Esophagus squamous epithelium (tissue), 5 donors: ENCODE data around the gene TNIK. TPM values are rescaled to one million over a fixed set of nuclear protein-coding genes. Genes with fewer than 3 reads are reported as not detected.

ENCODE experiments used
- DNase-seq: peaks from one replicate; lab custom pipeline; 2025; lab: John Stamatoyannopoulos, UW
- H3K27ac ChIP-seq, 4 donors: fragments of 200-600 bp; sonication (generic); one replicate each; pipeline ENCODE4 v1.5.1; 2016 to 2019; ENCODE audit warnings: mild to moderate bottlenecking in 1 of 4
- H3K27me3 ChIP-seq, 4 donors: fragments of 200-600 bp; sonication (generic); 1 replicate in 3 of 4; 2 replicates in 1 of 4; pipeline versions ENCODE4 v1.5.1 to v1.6.0; 2017 to 2021; ENCODE audit warnings: antibody characterized with exemption in 1 of 4
- H3K36me3 ChIP-seq, 3 donors: fragments of 200-600 bp; sonication (generic); one replicate each; pipeline ENCODE4 v1.5.1; 2016 to 2019
- H3K4me1 ChIP-seq, 3 donors: fragments of 200-600 bp; sonication (generic); one replicate each; pipeline ENCODE4 v1.5.1; 2017 to 2019
- H3K4me3 ChIP-seq, 4 donors: fragments of 200-600 bp; sonication (generic); 1 replicate in 3 of 4; 2 replicates in 1 of 4; pipeline ENCODE4 v1.5.1; 2016 to 2019; ENCODE audit warnings: mild to moderate bottlenecking in 2 of 4, moderate library complexity in 1 of 4
- H3K9me3 ChIP-seq, 3 donors: fragments of 200-600 bp; sonication (generic); one replicate each; pipeline ENCODE4 v1.5.1; 2016 to 2019
- CTCF ChIP-seq, 6 experiments: fragments of 450-650 bp in 4 of 6; fragments of 200-600 bp in 2 of 6; sonication (generic) in 2 of 6; IDR thresholded peaks; one replicate each; pipeline ENCODE4 v1.5.1; 2016 to 2019; ENCODE audit warnings: antibody characterized with exemption in 6 of 6, mild to moderate bottlenecking in 4 of 6, moderate library complexity in 4 of 6
- POLR2A ChIP-seq, 4 donors: fragments of 450-650 bp; IDR thresholded peaks; one replicate each; pipeline ENCODE4 v1.6.1; 2017; ENCODE audit warnings: antibody characterized with exemption in 4 of 4, mild to moderate bottlenecking in 4 of 4, moderate library complexity in 3 of 4
- WGBS, 2 donors: methylation state at CpG; one replicate each; pipeline ENCODE4 v1.1.5; 2018; 5-methylcytosine and 5-hydroxymethylcytosine counted together
- intact Hi-C: fragments of 100-400 bp; cut with DNase I; formaldehyde crosslinking; loops from one replicate; pipeline ENCODE4 v1.15.0; 2022
- total RNA-seq, 4 donors: library from RNA; depleted of rRNA; stranded (reverse); fragments of >200 nt; gene quantifications; one replicate each; pipeline ENCODE4 v1.1.0, GENCODE V29; 2016
- donor health status: DM: yes; HTN: yes; CAD: no.

TNIK gene
- total RNA-seq, 4 donors from 2014 or later = 2.2 to 11.6 (median 4.7) TPM

- Histone ChIP-seq H3K9me3 (no peaks in the 10 kb centered on the region), H3K27ac (peak overlapping the region in 3 of 4 donors; percentile 55 to 82 (median 78)), H3K4me1 (peaks cover 0 to 52% (median 12%) of the 10 kb centered on the region in 3 donors), H3K27me3 (no peaks in the 10 kb centered on the region), H3K4me3 (no peak overlapping the region), H3K36me3 (no peaks in the 10 kb centered on the region)
- 45 to 53% methylated on average over 5 of the region's 5 CpGs for WGBS, 2 donors
- TF ChIP-seq POLR2A (IDR thresholded peaks at IDR 0.05) (no peak), CTCF (IDR thresholded peaks at IDR 0.05) (no peak)
- no peak for DNase-seq
- intact Hi-C loops = no loop called here
Measured at GRCh38 chr3:171284308-171285075, 175.7 kb downstream of the TNIK start.

GRCh38 chr3:171283848-171284222 is 176.4 kb downstream of the TNIK start:
- Histone ChIP-seq H3K4me1 (peaks cover 0 to 52% (median 12%) of the 10 kb centered on the region in 3 donors), H3K27ac (peak overlapping the region in 3 of 4 donors; percentile 40 to 82 (median 78)), H3K4me3 (no peak overlapping the region), H3K27me3 (no peaks in the 10 kb centered on the region), H3K36me3 (no peaks in the 10 kb centered on the region), H3K9me3 (no peaks in the 10 kb centered on the region)
- TF ChIP-seq POLR2A (IDR thresholded peaks at IDR 0.05) = no peak
- no peak for TF ChIP-seq CTCF (IDR thresholded peaks at IDR 0.05)
- no peak for DNase-seq
- intact Hi-C loops = no loop called here
- WGBS, 2 donors = 72 to 81% methylated on average over 3 to 4 of the region's 4 CpGs

GRCh38 chr3:171283183-171283847 is 176.9 kb downstream of the TNIK start:
- no peak for DNase-seq
- H3K9me3 ChIP-seq = no peaks in the 10 kb centered on the region
- H3K27me3 ChIP-seq = no peaks in the 10 kb centered on the region
- H3K4me3 ChIP-seq = no peak overlapping the region
- 36 to 41% methylated on average over 4 of the region's 6 CpGs for WGBS, 2 donors
- no peaks in the 10 kb centered on the region for H3K36me3 ChIP-seq
- intact Hi-C loops = no loop called here
- peak overlapping the region; percentile 3 to 82 (median 59) for H3K27ac ChIP-seq
- H3K4me1 ChIP-seq = peaks cover 0 to 52% (median 12%) of the 10 kb centered on the region in 3 donors
- no peak for TF ChIP-seq POLR2A (IDR thresholded peaks at IDR 0.05)
- TF ChIP-seq CTCF (IDR thresholded peaks at IDR 0.05) = no peak

GRCh38 chr3:171282041-171282440 is 178.2 kb downstream of the TNIK start:
- Histone ChIP-seq H3K27me3 (no peaks in the 10 kb centered on the region), H3K9me3 (no peaks in the 10 kb centered on the region), H3K36me3 (no peaks in the 10 kb centered on the region), H3K27ac (peak overlapping the region in 3 of 4 donors; percentile 51 to 78 (median 68)), H3K4me3 (peak overlapping the region in 1 of 4 donors; percentile 10), H3K4me1 (peaks cover 0 to 57% (median 12%) of the 10 kb centered on the region in 3 donors)
- TF ChIP-seq POLR2A (IDR thresholded peaks at IDR 0.05) (no peak), CTCF (IDR thresholded peaks at IDR 0.05) (no peak)
- intact Hi-C loops = no loop called here
- WGBS, 2 donors = 54 to 83% methylated on average over 1 to 4 of the region's 4 CpGs
- no peak for DNase-seq
